Metanephros (tissue), 2 donors: ENCODE data around the gene REM2. TPM values are rescaled to one million over a fixed set of nuclear protein-coding genes. Genes with fewer than 3 reads are reported as not detected.

Experiments used
- small RNA-seq: library from RNA; depleted of rRNA; stranded (forward); fragments of <200 nt; gene quantifications from one replicate; pipeline ENCODE3, GENCODE V24; 2014; ENCODE audit warnings: low replicate concordance
- total RNA-seq: library from RNA; depleted of rRNA; stranded (reverse); fragments of >200 nt; gene quantifications from one replicate; pipeline ENCODE4 v1.2.3, GENCODE V29; 2014

REM2 gene
- 0.41 TPM for total RNA-seq

GRCh38 chr14:22883173-22883976 is at the start of gene REM2:
REM2 (plus strand) TSS chr14:22883222; CDS start chr14:22883288, 66 bp downstream.

GRCh38 chr14:22836301-22837113 is 46.5 kb upstream of the REM2 start, which contains the start of gene MMP14:
MMP14 (plus strand) TSS chr14:22836585; CDS start chr14:22836818, 233 bp downstream.

GRCh38 chr14:22871224-22872032 is 11.6 kb upstream of the REM2 start, which contains the start of gene LRP10:
LRP10 (plus strand) TSS chr14:22871740; CDS start chr14:22872304, 564 bp downstream.

GRCh38 chr14:22918804-22919600 is 36.0 kb downstream of the REM2 start, which contains the start of gene RBM23:
RBM23 (minus strand) TSS chr14:22919149.

GRCh38 chr14:22929104-22929960 is 46.3 kb downstream of the REM2 start, which contains the start of gene PRMT5:
PRMT5 (minus strand) TSS chr14:22929376; CDS start chr14:22929361, 15 bp downstream.

Small RNAs within 50 kb of the gene (small RNA-seq; reads per million reads assigned to genes)
- gene RF00019 = not detected

Other genes with a start within 250 kb of the REM2 start
- gene OR6J1, start 238.9 kb upstream of the REM2 start, total RNA-seq = 0.06 TPM
- gene OXA1L, start 116.5 kb upstream of the REM2 start, total RNA-seq = 94.2 TPM
- gene SLC7A7, start 67.8 kb upstream of the REM2 start, total RNA-seq = 33.2 TPM
- gene MRPL52, start 53.3 kb upstream of the REM2 start, total RNA-seq = 53.2 TPM
- gene MMP14, start 46.6 kb upstream of the REM2 start, total RNA-seq = 112 TPM
- gene LRP10, start 11.5 kb upstream of the REM2 start, total RNA-seq = 57.5 TPM
- 94.8 TPM for gene RBM23, start 35.9 kb downstream of the REM2 start, total RNA-seq
- gene PRMT5, start 46.2 kb downstream of the REM2 start, total RNA-seq = 108 TPM
- 57.0 TPM for gene HAUS4, start 73.9 kb downstream of the REM2 start, total RNA-seq
- 63.2 TPM for gene AJUBA, start 99.3 kb downstream of the REM2 start, total RNA-seq
- gene C14orf93, start 126.9 kb downstream of the REM2 start, total RNA-seq = 16.8 TPM
- 126 TPM for gene PSMB5, start 151.7 kb downstream of the REM2 start, total RNA-seq
- gene PSMB11, start 159.0 kb downstream of the REM2 start, total RNA-seq = not detected
- gene CDH24, start 174.3 kb downstream of the REM2 start, total RNA-seq = 18.1 TPM
- 120 TPM for gene ACIN1, start 211.9 kb downstream of the REM2 start, total RNA-seq
- gene C14orf119, start 212.3 kb downstream of the REM2 start, total RNA-seq = 28.4 TPM
- not detected for gene CIROP, start 221.8 kb downstream of the REM2 start, total RNA-seq
- 1.1 TPM for gene CEBPE, start 236.0 kb downstream of the REM2 start, total RNA-seq